A673 (cell line): Measurements from ENCODE around the gene C12orf57.

ENCODE experiments used
- EZH2 ChIP-seq: fragments of 200-600 bp; sonication (generic); IDR thresholded peaks from 2 replicates; pipeline ENCODE4 v1.6.1; 2017; ENCODE audit warnings: borderline replicate concordance, low read depth, mild to moderate bottlenecking, mixed read lengths, antibody characterized with exemption, low read length; ENCODE audit not compliant: poor library complexity, severe bottlenecking
- TF ChIP-seq, protein P1 (sequence below): fragments of 300-800, 200-600 bp; sonication (generic); conservative IDR thresholded peaks from 2 replicates; pipeline ENCODE4 v1.5.1; 2017; ENCODE audit warnings: low read depth, mild to moderate bottlenecking, antibody characterized with exemption, low read length, moderate library complexity, mixed read lengths

DNA sequence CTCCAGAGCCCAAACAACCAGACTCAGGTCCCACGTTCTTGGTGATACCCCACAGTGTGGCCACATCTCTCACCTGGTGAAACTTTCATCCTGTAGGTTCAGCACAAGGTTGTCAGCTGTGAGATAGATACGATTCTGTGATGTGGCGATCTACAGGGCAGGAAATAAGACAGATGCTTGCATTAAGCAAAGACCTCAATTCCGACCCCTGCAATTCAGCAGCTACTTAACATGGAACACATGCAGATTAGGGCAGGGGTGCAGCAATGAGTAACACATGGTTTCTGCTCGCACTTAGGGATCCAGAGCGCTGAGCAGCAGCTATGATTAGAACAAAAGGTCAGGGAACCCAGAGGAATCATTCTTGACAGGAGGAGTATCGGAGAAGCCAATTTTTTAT, 22.5 kb downstream of the C12orf57 start:
- no peak for TF ChIP-seq EZH2
- TF ChIP-seq, protein P1, sequence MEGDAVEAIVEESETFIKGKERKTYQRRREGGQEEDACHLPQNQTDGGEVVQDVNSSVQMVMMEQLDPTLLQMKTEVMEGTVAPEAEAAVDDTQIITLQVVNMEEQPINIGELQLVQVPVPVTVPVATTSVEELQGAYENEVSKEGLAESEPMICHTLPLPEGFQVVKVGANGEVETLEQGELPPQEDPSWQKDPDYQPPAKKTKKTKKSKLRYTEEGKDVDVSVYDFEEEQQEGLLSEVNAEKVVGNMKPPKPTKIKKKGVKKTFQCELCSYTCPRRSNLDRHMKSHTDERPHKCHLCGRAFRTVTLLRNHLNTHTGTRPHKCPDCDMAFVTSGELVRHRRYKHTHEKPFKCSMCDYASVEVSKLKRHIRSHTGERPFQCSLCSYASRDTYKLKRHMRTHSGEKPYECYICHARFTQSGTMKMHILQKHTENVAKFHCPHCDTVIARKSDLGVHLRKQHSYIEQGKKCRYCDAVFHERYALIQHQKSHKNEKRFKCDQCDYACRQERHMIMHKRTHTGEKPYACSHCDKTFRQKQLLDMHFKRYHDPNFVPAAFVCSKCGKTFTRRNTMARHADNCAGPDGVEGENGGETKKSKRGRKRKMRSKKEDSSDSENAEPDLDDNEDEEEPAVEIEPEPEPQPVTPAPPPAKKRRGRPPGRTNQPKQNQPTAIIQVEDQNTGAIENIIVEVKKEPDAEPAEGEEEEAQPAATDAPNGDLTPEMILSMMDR: no peak
